Fibroblast of the aortic adventitia (primary cell): Measurements from ENCODE around the gene PALLD. TPM values are rescaled to one million over a fixed set of nuclear protein-coding genes. Genes with fewer than 3 reads are reported as not detected.

Experiments
- DNase-seq: peaks from one replicate; pipeline ENCODE4 v3.0.0-alpha.2; 2010; ENCODE audit warnings: low read depth
- H3K4me3 ChIP-seq: 2 replicates; pipeline ENCODE4 v1.5.1; 2011; ENCODE audit warnings: low read depth, mild to moderate bottlenecking, control low read depth, low read length, moderate library complexity
- total RNA-seq: library from RNA; depleted of rRNA; stranded (reverse); fragments of >200 nt; gene quantifications from 2 replicates; pipeline ENCODE4 v1.2.3, GENCODE V29; 2012; ENCODE audit warnings: low replicate concordance
- TF ChIP-seq, protein P1 (sequence below): IDR thresholded peaks from 2 replicates; pipeline ENCODE4 v1.5.1; 2011; ENCODE audit warnings: mild to moderate bottlenecking, low read length, control low read depth, inconsistent platforms; ENCODE audit not compliant: insufficient read depth

Gene PALLD
- total RNA-seq, 1 donor: 52.1 TPM

GRCh38 chr4:168643796-168644159 lies 146.9 kb downstream of the PALLD start:
- no peak for DNase-seq
- TF ChIP-seq, protein P1, sequence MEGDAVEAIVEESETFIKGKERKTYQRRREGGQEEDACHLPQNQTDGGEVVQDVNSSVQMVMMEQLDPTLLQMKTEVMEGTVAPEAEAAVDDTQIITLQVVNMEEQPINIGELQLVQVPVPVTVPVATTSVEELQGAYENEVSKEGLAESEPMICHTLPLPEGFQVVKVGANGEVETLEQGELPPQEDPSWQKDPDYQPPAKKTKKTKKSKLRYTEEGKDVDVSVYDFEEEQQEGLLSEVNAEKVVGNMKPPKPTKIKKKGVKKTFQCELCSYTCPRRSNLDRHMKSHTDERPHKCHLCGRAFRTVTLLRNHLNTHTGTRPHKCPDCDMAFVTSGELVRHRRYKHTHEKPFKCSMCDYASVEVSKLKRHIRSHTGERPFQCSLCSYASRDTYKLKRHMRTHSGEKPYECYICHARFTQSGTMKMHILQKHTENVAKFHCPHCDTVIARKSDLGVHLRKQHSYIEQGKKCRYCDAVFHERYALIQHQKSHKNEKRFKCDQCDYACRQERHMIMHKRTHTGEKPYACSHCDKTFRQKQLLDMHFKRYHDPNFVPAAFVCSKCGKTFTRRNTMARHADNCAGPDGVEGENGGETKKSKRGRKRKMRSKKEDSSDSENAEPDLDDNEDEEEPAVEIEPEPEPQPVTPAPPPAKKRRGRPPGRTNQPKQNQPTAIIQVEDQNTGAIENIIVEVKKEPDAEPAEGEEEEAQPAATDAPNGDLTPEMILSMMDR: no peak
- no peak overlapping the region for H3K4me3 ChIP-seq

GRCh38 chr4:168646001-168646768 lies 149.3 kb downstream of the PALLD start:
- no peak overlapping the region for H3K4me3 ChIP-seq
- TF ChIP-seq, protein P1: no peak
- DNase-seq: no peak

GRCh38 chr4:168647646-168648375 lies 151.0 kb downstream of the PALLD start:
- TF ChIP-seq, protein P1: no peak
- no peak overlapping the region for H3K4me3 ChIP-seq
- DNase-seq: no peak

GRCh38 chr4:168648494-168648893 lies 151.6 kb downstream of the PALLD start:
- DNase-seq: no peak
- TF ChIP-seq, protein P1: no peak

GRCh38 chr4:168648929-168649328 lies 152.1 kb downstream of the PALLD start:
- TF ChIP-seq, protein P1: no peak
- DNase-seq: peak; percentile 74
- H3K4me3 ChIP-seq: no peak overlapping the region

More at GRCh38 chr4:168648494-168648893, 151.6 kb downstream of the PALLD start:
- no peak overlapping the region for H3K4me3 ChIP-seq

GRCh38 chr4:168651374-168651773 lies 154.5 kb downstream of the PALLD start:
- no peak for DNase-seq
- TF ChIP-seq, protein P1: no peak
- H3K4me3 ChIP-seq: no peak overlapping the region
